Osteoblast (primary cell): ENCODE measurements around the gene ABCG2. TPM values are rescaled to one million over a fixed set of nuclear protein-coding genes. Genes with fewer than 3 reads are reported as not detected.

Source experiments
- DNase-seq: peaks from one replicate; pipeline ENCODE4 v3.0.0; 2011; ENCODE audit warnings: low spot score, mixed read lengths; ENCODE audit not compliant: insufficient read length; ENCODE audit errors: missing footprints
- H2AFZ ChIP-seq: 2 replicates; pipeline ENCODE4 v1.6.0; 2011; ENCODE audit warnings: mild to moderate bottlenecking, low read length
- H3K27ac ChIP-seq: 2 replicates; pipeline ENCODE4 v1.5.1; 2011; ENCODE audit warnings: mild to moderate bottlenecking, low read depth, low read length, moderate library complexity
- H3K27me3 ChIP-seq: 2 replicates; pipeline ENCODE4 v1.6.0; 2012; ENCODE audit warnings: mild to moderate bottlenecking, control low read depth, inconsistent platforms, low read length, moderate library complexity; ENCODE audit not compliant: insufficient read depth
- H3K36me3 ChIP-seq: 2 replicates; pipeline ENCODE4 v1.5.1; 2011; ENCODE audit warnings: mild to moderate bottlenecking, low read length, control low read depth, moderate library complexity; ENCODE audit not compliant: insufficient read depth
- H3K4me1 ChIP-seq: 2 replicates; pipeline ENCODE4 v1.5.1; 2011; ENCODE audit warnings: mild to moderate bottlenecking, low read length, control low read depth, moderate library complexity; ENCODE audit not compliant: insufficient read depth
- H3K4me2 ChIP-seq: 2 replicates; pipeline ENCODE4 v1.6.0; 2011; ENCODE audit warnings: mild to moderate bottlenecking, low read length; ENCODE audit not compliant: insufficient read depth
- H3K4me3 ChIP-seq: fragments of 200-600 bp; sonication (generic); 3 replicates; pipeline ENCODE4 v1.5.1; 2012; ENCODE audit warnings: mild to moderate bottlenecking, low read length, inconsistent platforms; ENCODE audit not compliant: insufficient read depth
- H3K79me2 ChIP-seq: 2 replicates; pipeline ENCODE4 v1.6.0; 2012; ENCODE audit warnings: mild to moderate bottlenecking, low read length, control low read depth, inconsistent platforms; ENCODE audit not compliant: insufficient read depth
- H3K9me3 ChIP-seq: 2 replicates; pipeline ENCODE4 v1.5.1; 2011; ENCODE audit warnings: low read depth, low read length, control low read depth
- H4K20me1 ChIP-seq: 2 replicates; pipeline ENCODE4 v1.6.0; 2012; ENCODE audit warnings: mild to moderate bottlenecking, low read length, control low read depth; ENCODE audit not compliant: insufficient read depth
- CTCF ChIP-seq: IDR thresholded peaks from 2 replicates; pipeline ENCODE4 v1.5.1; 2011; ENCODE audit warnings: mild to moderate bottlenecking, low read depth, low read length, moderate library complexity; ENCODE audit errors: extremely low read depth
- total RNA-seq: library from RNA; depleted of rRNA; stranded (reverse); fragments of >200 nt; gene quantifications from 2 replicates; pipeline ENCODE4 v1.2.3, GENCODE V29; 2012

The ABCG2 gene
- 0.36 and 0.59 TPM in 2 replicates for total RNA-seq

- peaks cover 2% of the 10 kb centered on the region for H3K27me3 ChIP-seq
- peak within 1 kb of the TSS; percentile 82 for H3K4me3 ChIP-seq
- peak; percentile 76 for DNase-seq
- no peaks in the 10 kb centered on the region for H4K20me1 ChIP-seq
- no peaks in the 10 kb centered on the region for H3K36me3 ChIP-seq
- no peaks in the 10 kb centered on the region for H3K4me1 ChIP-seq
- H3K4me2 ChIP-seq, result peak within 1 kb of the TSS; percentile 96
- H3K79me2 ChIP-seq, result no peaks in the 10 kb centered on the region
- no peaks in the 10 kb centered on the region for H3K9me3 ChIP-seq
- no peak within 1 kb of the TSS for H3K27ac ChIP-seq
- TF ChIP-seq CTCF, result no peak
- H2AFZ ChIP-seq, result peak within 1 kb of the TSS; percentile 96
Observed at GRCh38 chr4:88158489-88159228, at the start of gene ABCG2. Gene ABCG2 (minus strand): TSS chr4:88158639. CDS start chr4:88139995, 18,644 bp downstream.

- no peak overlapping the region for H3K27ac ChIP-seq
- no peaks in the 10 kb centered on the region for H3K27me3 ChIP-seq
- no peaks in the 10 kb centered on the region for H3K36me3 ChIP-seq
- no peak for DNase-seq
- no peaks in the 10 kb centered on the region for H3K4me1 ChIP-seq
- no peaks in the 10 kb centered on the region for H4K20me1 ChIP-seq
- no peak overlapping the region for H3K4me2 ChIP-seq
- H2AFZ ChIP-seq, result no peak overlapping the region
- H3K9me3 ChIP-seq, result no peaks in the 10 kb centered on the region
- no peak overlapping the region for H3K4me3 ChIP-seq
- TF ChIP-seq CTCF, result no peak
- H3K79me2 ChIP-seq, result no peaks in the 10 kb centered on the region
Observed at GRCh38 chr4:88208156-88208555, 49.7 kb upstream of the ABCG2 start.

GRCh38 chr4:88207171-88207570 is 48.7 kb upstream of the ABCG2 start:
- Histone ChIP-seq H3K9me3 (no peaks in the 10 kb centered on the region), H3K4me1 (no peaks in the 10 kb centered on the region), H3K79me2 (no peaks in the 10 kb centered on the region), H3K36me3 (no peaks in the 10 kb centered on the region), H3K4me2 (no peak overlapping the region), H2AFZ (no peak overlapping the region), H3K4me3 (no peak overlapping the region), H3K27ac (no peak overlapping the region), H3K27me3 (no peaks in the 10 kb centered on the region), H4K20me1 (no peaks in the 10 kb centered on the region)
- no peak for TF ChIP-seq CTCF
- no peak for DNase-seq

GRCh38 chr4:88204882-88205281 is 46.4 kb upstream of the ABCG2 start:
- H3K79me2 ChIP-seq, result no peaks in the 10 kb centered on the region
- no peak overlapping the region for H3K27ac ChIP-seq
- H3K4me1 ChIP-seq, result no peaks in the 10 kb centered on the region
- no peaks in the 10 kb centered on the region for H4K20me1 ChIP-seq
- no peaks in the 10 kb centered on the region for H3K27me3 ChIP-seq
- TF ChIP-seq CTCF, result no peak
- peak; percentile 32 for DNase-seq
- H3K9me3 ChIP-seq, result no peaks in the 10 kb centered on the region
- H3K36me3 ChIP-seq, result no peaks in the 10 kb centered on the region
- H3K4me3 ChIP-seq, result no peak overlapping the region
- H3K4me2 ChIP-seq, result no peak overlapping the region
- no peak overlapping the region for H2AFZ ChIP-seq
